ENCODE data around the gene OSBP2.

DNA sequence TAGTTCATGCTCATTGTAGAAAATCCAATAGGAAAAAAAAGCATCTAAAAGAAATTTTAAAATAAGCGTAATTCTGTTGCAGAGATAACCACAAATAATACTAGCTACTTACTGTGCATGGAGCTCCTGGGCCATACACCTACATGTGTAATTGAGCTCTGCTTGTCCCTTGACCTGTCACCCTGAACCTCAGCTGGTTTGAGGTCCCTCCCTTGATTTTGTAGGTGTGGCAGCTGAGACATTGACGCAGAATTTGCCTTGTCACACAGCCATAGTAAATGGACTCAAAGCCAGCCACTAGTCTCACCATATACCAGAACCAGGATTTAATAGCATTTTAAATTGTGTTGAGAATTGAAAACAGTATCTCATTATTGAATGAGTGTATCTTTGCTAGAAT is 138.6 kb downstream of the OSBP2 start:
- TF ChIP-seq, protein P1, sequence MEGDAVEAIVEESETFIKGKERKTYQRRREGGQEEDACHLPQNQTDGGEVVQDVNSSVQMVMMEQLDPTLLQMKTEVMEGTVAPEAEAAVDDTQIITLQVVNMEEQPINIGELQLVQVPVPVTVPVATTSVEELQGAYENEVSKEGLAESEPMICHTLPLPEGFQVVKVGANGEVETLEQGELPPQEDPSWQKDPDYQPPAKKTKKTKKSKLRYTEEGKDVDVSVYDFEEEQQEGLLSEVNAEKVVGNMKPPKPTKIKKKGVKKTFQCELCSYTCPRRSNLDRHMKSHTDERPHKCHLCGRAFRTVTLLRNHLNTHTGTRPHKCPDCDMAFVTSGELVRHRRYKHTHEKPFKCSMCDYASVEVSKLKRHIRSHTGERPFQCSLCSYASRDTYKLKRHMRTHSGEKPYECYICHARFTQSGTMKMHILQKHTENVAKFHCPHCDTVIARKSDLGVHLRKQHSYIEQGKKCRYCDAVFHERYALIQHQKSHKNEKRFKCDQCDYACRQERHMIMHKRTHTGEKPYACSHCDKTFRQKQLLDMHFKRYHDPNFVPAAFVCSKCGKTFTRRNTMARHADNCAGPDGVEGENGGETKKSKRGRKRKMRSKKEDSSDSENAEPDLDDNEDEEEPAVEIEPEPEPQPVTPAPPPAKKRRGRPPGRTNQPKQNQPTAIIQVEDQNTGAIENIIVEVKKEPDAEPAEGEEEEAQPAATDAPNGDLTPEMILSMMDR (IDR thresholded peaks at IDR 0.05), result no peak
- TF ChIP-seq POLR2A (IDR thresholded peaks at IDR 0.05), result no peak
